ENCODE measurements around the gene PAFAH1B2.

The PAFAH1B2 gene

GRCh38 chr11:117221775-117222517 lies 77.9 kb downstream of the PAFAH1B2 start:
- DNase-seq (ENCODE audit: low read depth), result peak; percentile 90

DNA sequence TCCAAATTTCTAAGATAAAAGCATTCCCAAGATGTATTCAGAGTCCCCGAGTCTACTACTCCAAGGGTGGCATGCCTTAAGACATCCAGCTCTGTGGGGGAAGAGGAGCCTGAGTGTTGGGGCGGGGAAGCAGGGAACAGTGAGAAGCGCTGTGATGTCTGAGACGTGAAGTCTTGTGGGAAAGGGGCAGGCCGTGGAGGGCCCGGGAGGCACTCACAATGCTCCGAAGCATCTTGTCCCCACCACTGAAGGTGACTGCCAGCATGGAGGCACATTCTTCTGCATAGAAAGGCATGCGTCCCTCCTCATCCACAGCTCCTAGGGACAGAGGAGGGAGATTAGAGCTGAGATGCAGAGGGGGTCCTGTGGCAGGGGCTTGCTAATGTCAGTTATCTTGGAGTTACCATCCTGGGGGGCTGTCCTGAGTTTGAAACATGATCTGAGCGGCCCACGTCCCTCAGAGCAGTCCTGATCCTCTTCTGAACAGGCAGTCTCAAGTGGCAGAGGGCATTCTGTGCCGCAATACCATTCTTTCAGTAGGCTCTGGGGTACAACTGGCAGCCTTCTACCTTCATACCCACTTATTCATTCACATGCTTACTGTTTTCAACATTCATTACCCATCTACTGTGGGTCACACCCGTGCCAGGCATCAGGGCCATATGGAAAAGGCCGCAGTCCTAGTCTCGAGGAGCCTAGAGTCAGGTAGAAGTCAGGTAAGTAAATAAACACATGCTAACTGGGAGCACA lies 79.1 kb downstream of the PAFAH1B2 start:
- DNase-seq (ENCODE audit: low read depth), result no peak

DNA sequence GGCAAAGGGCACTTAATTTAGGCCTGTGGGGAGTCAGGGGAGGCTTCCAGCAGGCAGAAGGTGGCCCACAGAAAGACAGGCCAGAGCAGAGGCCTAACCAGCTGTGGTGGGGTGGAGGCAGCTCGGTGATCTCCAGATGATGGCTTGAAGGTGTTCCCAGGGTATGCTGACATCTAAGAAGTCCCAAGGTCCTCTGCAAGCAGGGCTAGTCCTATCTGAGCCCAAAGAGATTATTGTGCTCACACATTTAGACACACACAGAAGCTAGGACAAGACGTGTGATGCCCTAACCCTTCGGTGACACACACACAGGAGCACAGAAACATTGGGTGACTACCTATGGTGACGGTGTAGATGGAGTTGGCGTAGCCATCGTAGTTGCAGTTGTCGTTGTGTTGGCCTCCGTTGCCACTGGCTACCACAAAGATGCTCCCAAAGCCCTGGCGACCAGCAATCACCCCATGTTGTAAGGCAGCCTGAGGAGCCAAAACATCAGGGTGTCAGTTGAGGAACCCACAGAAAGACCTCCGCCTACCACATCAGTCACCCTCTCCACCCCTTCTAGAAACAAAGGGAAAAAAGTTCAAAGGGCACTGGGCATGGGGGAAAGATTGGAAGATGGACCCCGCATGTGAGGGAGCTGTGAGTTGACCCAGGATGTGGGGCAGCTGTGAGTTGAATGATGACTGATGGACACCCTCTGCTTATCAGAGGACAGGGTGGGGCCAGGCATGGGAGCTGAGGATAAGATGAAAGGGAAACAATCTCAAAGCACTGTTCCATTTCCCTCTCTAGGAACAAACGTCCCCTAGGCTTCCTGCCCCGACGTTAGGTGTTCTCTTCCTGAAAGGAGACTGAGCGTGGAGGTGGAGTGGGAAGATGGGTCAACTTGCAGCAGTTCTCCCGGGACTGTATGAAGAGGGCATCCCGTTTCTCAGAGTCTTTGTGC lies 79.9 kb downstream of the PAFAH1B2 start:
- no peak for DNase-seq (ENCODE audit: low read depth)

- no peak for DNase-seq (ENCODE audit: low read depth)
These were observed 81.6 kb downstream of the PAFAH1B2 start for GRCh38 chr11:117225553-117226170.
